DMS79 treated with DMSO at 0.1 percent for 48 hours (cell line): ENCODE results near the gene MAP3K7CL.
"Not testable (repeated sequence)": the region's sequence is repeated elsewhere in the genome, so short reads cannot be mapped to it uniquely, and the experiment has no call there.

Experiments
- DNase-seq: peaks from one replicate; lab custom pipeline; 2025; lab: John Stamatoyannopoulos, UW

Gene MAP3K7CL

DNA sequence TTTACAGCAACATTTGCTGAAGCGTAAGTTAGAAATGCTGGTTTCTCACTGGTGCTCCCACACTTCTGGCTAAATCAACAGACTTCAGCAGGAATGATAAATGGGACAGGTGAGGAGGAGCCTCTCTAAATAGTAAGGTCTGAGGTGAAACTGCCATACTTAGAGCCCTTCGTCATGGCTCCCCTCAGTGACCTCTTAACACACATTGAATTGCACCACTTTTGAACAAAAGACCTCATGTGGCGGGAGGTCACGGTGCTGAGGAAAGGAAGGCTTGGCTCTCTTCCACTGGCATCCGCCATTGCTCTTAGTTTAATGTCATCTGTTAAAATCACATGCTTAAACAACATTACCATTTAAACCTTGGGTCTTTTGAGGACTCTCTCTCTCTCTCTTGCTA, 3.4 kb downstream of the MAP3K7CL start:
- DNase-seq, result peak; percentile 18

DNA sequence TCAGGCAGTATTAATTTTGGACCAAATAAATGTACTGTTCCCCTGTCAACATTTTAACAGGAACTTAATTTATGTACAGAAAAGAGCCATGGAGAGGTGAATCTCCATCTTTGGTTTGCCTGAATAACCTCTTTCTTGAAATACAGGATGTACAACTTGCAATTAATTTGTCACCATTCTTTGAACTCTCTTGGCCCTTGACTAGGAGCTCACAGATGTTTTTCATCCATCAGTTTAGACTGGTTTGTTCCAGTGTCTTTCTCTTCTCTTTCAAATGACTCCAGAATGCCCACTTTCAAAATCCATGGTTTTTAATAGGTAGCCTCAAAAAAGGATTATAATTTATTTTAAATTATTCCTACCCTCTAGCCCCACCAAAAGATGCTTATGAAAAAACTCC, 5.0 kb downstream of the MAP3K7CL start:
- no peak for DNase-seq

DNA sequence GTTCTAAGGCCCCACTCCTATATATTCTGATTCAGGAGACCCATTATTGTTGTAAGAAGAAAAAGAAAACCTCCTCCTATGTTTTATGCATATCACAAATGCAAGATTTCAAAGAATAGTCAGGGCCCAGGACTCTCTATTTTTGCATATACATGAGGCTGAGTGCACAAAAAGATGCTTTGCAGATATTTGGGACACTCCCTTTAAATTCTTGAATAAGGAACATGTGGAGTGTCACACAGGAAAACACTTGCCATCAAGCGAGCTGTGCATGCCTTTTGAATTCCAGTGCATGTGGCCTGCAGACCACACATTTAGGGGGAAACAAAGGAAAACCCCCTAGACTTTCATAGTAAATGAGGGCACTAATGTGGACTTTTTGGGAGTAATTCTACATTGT, 5.6 kb downstream of the MAP3K7CL start:
- DNase-seq, result no peak

- DNase-seq, result no peak
These were observed 14.4 kb downstream of the MAP3K7CL start for GRCh38 chr21:29144736-29145353.

GRCh38 chr21:29145354-29145782, 14.9 kb downstream of the MAP3K7CL start:
- DNase-seq, result no peak

GRCh38 chr21:29145852-29146453, 15.5 kb downstream of the MAP3K7CL start:
- DNase-seq, result no peak

- DNase-seq, result no peak
These were observed 16.3 kb downstream of the MAP3K7CL start for GRCh38 chr21:29146726-29147125.

- peak; percentile 42 for DNase-seq
These were observed 18.1 kb downstream of the MAP3K7CL start for GRCh38 chr21:29148530-29148929.

- no peak for DNase-seq
These were observed 19.5 kb downstream of the MAP3K7CL start for GRCh38 chr21:29149808-29150425.

- no peak for DNase-seq
These were observed 21.5 kb downstream of the MAP3K7CL start for GRCh38 chr21:29151931-29152330.

DNA sequence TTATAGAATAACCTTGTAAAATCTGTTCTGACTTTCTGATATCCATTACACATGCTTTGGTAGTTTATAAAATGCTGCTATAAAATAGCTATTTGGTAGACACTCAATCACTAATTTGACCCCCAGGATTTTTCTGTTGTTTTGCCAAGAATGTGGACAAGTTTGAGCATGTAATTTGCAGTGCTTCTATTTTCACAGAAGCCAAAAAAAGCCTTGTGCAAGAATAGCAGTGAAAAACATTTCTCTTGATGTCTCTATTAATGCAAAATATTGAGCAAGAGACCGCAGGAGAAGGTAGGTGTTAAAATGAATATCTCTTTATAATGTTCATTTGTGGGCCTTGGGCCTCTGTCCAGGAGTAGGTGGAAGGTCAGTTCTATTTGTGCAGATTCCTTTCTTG, 22.5 kb downstream of the MAP3K7CL start:
- DNase-seq, result no peak

DNA sequence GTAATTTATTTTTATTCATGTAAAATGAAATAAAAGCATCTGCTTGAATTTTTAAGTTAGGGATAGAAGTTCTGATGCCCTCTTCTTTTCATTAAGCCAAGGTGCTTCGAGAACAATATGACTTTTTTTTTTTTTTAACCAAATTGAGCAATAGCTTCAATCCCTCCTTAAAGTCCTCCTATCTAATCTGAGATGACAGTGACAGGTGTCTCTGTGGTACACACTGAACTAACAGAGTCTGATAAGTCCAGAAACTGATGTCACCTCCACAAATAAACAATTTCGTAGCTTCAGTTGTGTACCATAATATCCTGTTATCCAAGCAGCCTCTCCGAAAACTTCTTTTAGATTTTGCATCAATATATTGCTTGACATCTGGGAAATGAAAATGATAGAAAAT, 23.8 kb downstream of the MAP3K7CL start:
- no peak for DNase-seq

DNA sequence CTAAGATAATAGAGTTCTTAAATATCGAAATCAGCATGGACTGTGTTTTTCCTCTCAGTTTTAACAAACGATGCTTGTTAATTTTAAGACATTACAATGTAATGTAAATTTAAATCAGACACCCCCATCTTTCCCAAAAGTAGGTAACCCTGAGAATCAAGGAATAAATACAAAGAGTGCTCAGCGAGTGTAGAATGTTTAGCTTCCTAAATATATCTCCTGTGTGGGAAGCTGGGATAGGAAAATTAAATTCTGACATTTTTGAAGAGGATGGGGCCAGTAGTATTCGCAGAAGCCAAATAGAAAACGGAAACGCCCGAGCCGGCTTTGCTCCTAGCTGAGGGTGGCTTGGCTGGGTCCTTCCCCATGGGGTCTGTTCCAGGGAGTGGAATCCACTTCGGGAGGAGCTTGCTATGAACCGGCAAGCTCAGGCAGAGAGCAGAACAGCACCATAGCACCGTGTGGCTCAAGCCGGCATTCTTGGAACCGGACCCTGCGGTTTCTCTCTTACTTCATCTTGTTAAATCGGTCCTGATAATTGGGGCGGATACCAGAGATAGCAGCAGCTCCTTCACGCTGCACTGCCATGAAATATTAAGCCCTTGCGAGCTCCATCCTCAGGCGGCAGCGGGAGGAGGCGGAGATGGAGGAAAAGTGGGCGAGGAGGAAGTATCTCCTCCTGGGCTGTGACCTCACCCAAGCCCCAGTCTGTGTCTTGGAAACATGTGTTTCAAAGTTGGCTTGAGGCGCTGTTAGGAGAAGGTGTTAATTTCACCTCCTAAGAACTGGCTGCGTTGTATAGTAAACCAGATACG, 24.9 kb downstream of the MAP3K7CL start:
- DNase-seq, result no peak

- no peak for DNase-seq
These were observed 25.5 kb downstream of the MAP3K7CL start for GRCh38 chr21:29155933-29156260.

- no peak for DNase-seq
These were observed 26.6 kb downstream of the MAP3K7CL start for GRCh38 chr21:29157080-29157479.

DNA sequence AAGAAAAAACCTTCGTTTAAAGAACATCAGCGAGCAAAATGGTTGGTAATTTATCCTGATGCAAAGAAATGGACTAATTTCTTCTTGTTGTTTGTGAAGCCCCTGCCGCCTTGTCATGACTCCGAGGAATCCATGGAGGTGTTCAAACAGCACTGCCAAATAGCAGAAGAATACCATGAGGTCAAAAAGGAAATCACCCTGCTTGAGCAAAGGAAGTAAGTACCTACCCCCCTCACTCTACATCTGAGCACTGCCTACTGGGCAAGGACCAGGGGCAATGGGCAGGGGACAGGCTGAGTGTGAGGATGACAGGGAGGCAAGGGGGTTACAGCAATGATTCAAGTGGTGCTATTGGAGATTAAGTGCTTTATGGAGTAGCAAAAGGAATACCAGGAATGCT, 29.4 kb downstream of the MAP3K7CL start:
- no peak for DNase-seq

DNA sequence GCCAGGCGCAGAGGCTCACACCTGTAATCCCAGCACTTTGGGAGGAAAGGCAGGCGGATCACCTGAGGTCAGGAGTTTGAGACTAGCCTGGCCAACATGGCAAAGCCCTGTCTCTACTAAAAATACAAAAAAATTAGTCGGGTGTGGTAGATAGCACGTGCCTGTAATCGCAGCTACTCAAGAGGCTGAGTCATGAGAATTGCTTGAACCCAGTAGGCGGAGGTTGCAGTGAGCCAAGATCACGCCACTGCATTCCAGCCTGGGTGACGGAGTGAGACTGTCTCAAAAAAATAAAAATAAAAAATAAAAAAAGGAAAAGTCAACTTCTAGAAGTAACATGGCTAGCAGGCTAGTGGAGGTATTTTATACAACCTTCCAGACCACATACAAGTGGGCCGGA, 32.4 kb downstream of the MAP3K7CL start:
- DNase-seq, result not testable (repeated sequence)

GRCh38 chr21:29163341-29164115, 33.1 kb downstream of the MAP3K7CL start:
- no peak for DNase-seq

GRCh38 chr21:29164323-29164942, 34.0 kb downstream of the MAP3K7CL start:
- DNase-seq, result no peak

GRCh38 chr21:29166323-29166722, 35.9 kb downstream of the MAP3K7CL start:
- DNase-seq, result no peak

DNA sequence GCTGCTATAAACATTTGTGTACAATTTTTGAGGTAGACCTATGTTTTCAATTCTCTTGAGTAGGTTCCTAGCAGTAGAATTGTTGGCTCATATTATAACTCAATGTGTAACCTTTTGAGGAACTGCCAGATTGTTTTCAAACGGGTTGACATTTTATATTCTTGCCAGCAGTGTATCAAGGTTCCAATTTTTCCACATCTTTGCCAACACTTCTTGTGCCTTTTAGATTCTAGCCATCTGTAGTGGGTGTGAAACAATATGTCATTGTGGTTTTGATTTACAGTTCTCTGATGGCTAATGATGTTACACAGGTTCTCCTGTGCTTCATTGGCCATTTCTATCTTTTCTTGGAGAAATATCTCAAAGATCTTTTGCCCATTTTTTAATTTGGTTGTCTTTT, 36.4 kb downstream of the MAP3K7CL start:
- no peak for DNase-seq

GRCh38 chr21:29167481-29167880, 37.0 kb downstream of the MAP3K7CL start:
- DNase-seq, result not testable (repeated sequence)
